Neuronal stem cell (in vitro differentiated cells): ENCODE measurements around the gene PABPN1.

ENCODE experiments used
- DNase-seq: peaks from one replicate; pipeline ENCODE4 v3.0.0-alpha.2; 2013; ENCODE audit warnings: low spot score
- H2AFZ ChIP-seq: one replicate; pipeline ENCODE4 v1.6.1; 2013; ENCODE audit warnings: mild to moderate bottlenecking, low read length, inconsistent platforms
- H2AK5ac ChIP-seq: 2 replicates; pipeline ENCODE4 v1.6.1; 2013; ENCODE audit warnings: low read depth, mild to moderate bottlenecking, inconsistent platforms, low read length, moderate library complexity, mixed read lengths
- H2BK120ac ChIP-seq: 2 replicates; pipeline ENCODE4 v1.6.1; 2013; ENCODE audit warnings: low read depth, mild to moderate bottlenecking, inconsistent platforms, low read length, moderate library complexity, mixed read lengths
- H2BK12ac ChIP-seq: one replicate; pipeline ENCODE4 v1.6.1; 2013; ENCODE audit warnings: low read length, inconsistent platforms
- H2BK15ac ChIP-seq: 2 replicates; pipeline ENCODE4 v1.6.1; 2013; ENCODE audit warnings: mild to moderate bottlenecking, low read length, inconsistent platforms, mixed read lengths
- H2BK5ac ChIP-seq: one replicate; pipeline ENCODE4 v1.6.1; 2013; ENCODE audit warnings: inconsistent platforms, mild to moderate bottlenecking, low read length, moderate library complexity
- H3K14ac ChIP-seq: one replicate; pipeline ENCODE4 v1.6.1; 2013; ENCODE audit warnings: low read length, inconsistent platforms
- H3K18ac ChIP-seq: 2 replicates; pipeline ENCODE4 v1.6.1; 2013; ENCODE audit warnings: low read length, inconsistent platforms
- H3K23ac ChIP-seq: 2 replicates; pipeline ENCODE4 v1.6.1; 2013; ENCODE audit warnings: low read depth, mild to moderate bottlenecking, mixed read lengths, low read length, inconsistent platforms; ENCODE audit not compliant: poor library complexity
- H3K27ac ChIP-seq: replicated peaks from 3 replicates; pipeline ENCODE4 v1.5.1; 2013; ENCODE audit warnings: low read length, inconsistent platforms
- H3K27me3 ChIP-seq, 3 experiments: 2 replicates each; pipeline ENCODE4 v1.6.1; 2013; ENCODE audit warnings: low read length in 3 of 3, mild to moderate bottlenecking in 2 of 3, inconsistent platforms in 1 of 3, low read depth in 1 of 3, mixed read lengths in 1 of 3, moderate library complexity in 1 of 3; ENCODE audit not compliant: control insufficient read depth in 3 of 3, insufficient read depth in 3 of 3
- H3K36me3 ChIP-seq, 2 donors: replicated peaks in 1 of 2; 2 replicates each; pipeline ENCODE4 v1.6.1; 2013; ENCODE audit warnings: low read length in 2 of 2; ENCODE audit not compliant: control insufficient read depth in 2 of 2, insufficient read depth in 2 of 2
- H3K4ac ChIP-seq: 2 replicates; pipeline ENCODE4 v1.6.1; 2013; ENCODE audit warnings: inconsistent platforms, mild to moderate bottlenecking, low read length, moderate library complexity
- H3K4me1 ChIP-seq, 2 donors: 1 replicate in 1 of 2; 2 replicates in 1 of 2; pipeline ENCODE4 v1.6.1; 2013; ENCODE audit warnings: low read length in 2 of 2, low read depth in 1 of 2; ENCODE audit not compliant: control insufficient read depth in 2 of 2, insufficient read depth in 1 of 2
- H3K4me2 ChIP-seq: one replicate; pipeline ENCODE4 v1.6.1; 2013; ENCODE audit warnings: mild to moderate bottlenecking, low read length, inconsistent platforms; ENCODE audit not compliant: insufficient read depth, poor library complexity, severe bottlenecking
- H3K4me3 ChIP-seq, 2 donors: 2 replicates each; pipeline ENCODE4 v1.5.1; 2013; ENCODE audit warnings: low read length in 2 of 2, mild to moderate bottlenecking in 2 of 2, inconsistent platforms in 1 of 2, moderate library complexity in 1 of 2
- H3K79me1 ChIP-seq: one replicate; pipeline ENCODE4 v1.6.1; 2013; ENCODE audit warnings: low read depth, mild to moderate bottlenecking, inconsistent platforms, low read length, moderate library complexity
- H3K9ac ChIP-seq: one replicate; pipeline ENCODE4 v1.6.1; 2013; ENCODE audit warnings: mild to moderate bottlenecking, low read depth, low read length, inconsistent platforms; ENCODE audit not compliant: poor library complexity
- H3K9me3 ChIP-seq, 2 donors: replicated peaks in 1 of 2; 2 replicates each; pipeline versions ENCODE3 to v1.6.1; 2013; ENCODE audit warnings: low read length in 2 of 2, mild to moderate bottlenecking in 2 of 2, inconsistent platforms in 1 of 2, low read depth in 1 of 2, mixed read lengths in 1 of 2, moderate library complexity in 1 of 2; ENCODE audit not compliant: control insufficient read depth in 2 of 2, insufficient read depth in 1 of 2
- H4K8ac ChIP-seq: one replicate; pipeline ENCODE4 v1.6.1; 2013; ENCODE audit warnings: low read depth, mild to moderate bottlenecking, inconsistent platforms, low read length, moderate library complexity
- H4K91ac ChIP-seq: one replicate; pipeline ENCODE4 v1.6.1; 2013; ENCODE audit warnings: low read length, low read depth, mild to moderate bottlenecking, inconsistent platforms; ENCODE audit not compliant: poor library complexity
- WGBS, 2 donors: extraction: QIAGEN DNeasy Blood & Tissue Kit; methylation state at CpG; one replicate each; pipeline ENCODE4 v1.1.7; 2013; ENCODE audit warnings: missing lambda C conversion rate in 2 of 2, mixed read lengths in 1 of 2; ENCODE audit not compliant: insufficient read length in 2 of 2, insufficient replicate concordance in 1 of 2; ENCODE audit errors: extremely low coverage in 2 of 2; 5-methylcytosine and 5-hydroxymethylcytosine counted together

The PABPN1 gene

DNA sequence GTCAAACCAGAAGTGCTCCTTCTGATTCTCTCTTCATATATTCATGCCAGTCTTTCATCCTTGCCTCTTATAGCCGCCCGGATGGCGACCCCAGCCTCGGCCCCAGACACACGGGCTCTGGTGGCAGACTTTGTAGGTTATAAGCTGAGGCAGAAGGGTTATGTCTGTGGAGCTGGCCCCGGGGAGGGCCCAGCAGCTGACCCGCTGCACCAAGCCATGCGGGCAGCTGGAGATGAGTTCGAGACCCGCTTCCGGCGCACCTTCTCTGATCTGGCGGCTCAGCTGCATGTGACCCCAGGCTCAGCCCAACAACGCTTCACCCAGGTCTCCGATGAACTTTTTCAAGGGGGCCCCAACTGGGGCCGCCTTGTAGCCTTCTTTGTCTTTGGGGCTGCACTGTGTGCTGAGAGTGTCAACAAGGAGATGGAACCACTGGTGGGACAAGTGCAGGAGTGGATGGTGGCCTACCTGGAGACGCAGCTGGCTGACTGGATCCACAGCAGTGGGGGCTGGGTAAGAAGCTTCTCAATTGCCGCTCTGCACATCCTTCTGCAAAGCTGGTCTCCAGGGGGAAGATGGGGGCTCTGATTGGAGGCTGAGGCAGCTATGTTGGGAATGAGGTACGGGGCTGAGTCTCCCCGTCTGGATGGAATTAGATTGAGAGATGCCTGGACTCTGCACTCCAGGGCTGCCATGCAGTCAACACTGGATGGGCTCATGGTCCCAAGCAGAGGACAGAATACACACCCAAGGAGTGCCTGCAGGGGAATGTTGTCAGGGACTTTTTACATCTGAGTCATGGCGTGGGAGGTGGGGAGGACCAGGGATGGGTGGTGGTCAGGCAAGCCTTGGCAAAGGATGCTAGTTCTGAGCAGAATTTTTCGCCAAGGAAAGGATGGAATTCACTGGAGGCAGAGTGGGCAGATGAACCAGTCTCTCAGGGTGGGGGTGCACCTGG lies 13.3 kb upstream of the PABPN1 start:
- H3K23ac ChIP-seq: no peak overlapping the region
- H2BK120ac ChIP-seq: no peak overlapping the region
- no peaks in the 10 kb centered on the region for H3K27me3 ChIP-seq
- DNase-seq: no peak
- H3K18ac ChIP-seq: no peak overlapping the region
- WGBS, 2 donors: no CpG with 5 or more reads among the region's 22 CpGs
- no peak overlapping the region for H3K9ac ChIP-seq
- H2AK5ac ChIP-seq: peak overlapping the region; percentile 20
- H4K91ac ChIP-seq: no peak overlapping the region
- no peak overlapping the region for H2BK15ac ChIP-seq
- H3K36me3 ChIP-seq: peaks cover 21 to 52% of the 10 kb centered on the region in 2 donors
- peaks cover 0 to 2% of the 10 kb centered on the region in 2 donors for H3K9me3 ChIP-seq
- H3K4me3 ChIP-seq: peak overlapping the region in 1 of 2 donors; percentile 82
- H4K8ac ChIP-seq: no peak overlapping the region
- peaks cover 5 to 7% of the 10 kb centered on the region in 2 donors for H3K4me1 ChIP-seq
- peak overlapping the region; percentile 37 for H3K4me2 ChIP-seq
- H3K79me1 ChIP-seq: peaks cover 7% of the 10 kb centered on the region
- no peak overlapping the region for H3K4ac ChIP-seq
- H3K14ac ChIP-seq: no peak overlapping the region
- no peak overlapping the region for H2BK5ac ChIP-seq
- no peak overlapping the region for H3K27ac ChIP-seq
- H2BK12ac ChIP-seq: no peak overlapping the region
- no peak overlapping the region for H2AFZ ChIP-seq

DNA sequence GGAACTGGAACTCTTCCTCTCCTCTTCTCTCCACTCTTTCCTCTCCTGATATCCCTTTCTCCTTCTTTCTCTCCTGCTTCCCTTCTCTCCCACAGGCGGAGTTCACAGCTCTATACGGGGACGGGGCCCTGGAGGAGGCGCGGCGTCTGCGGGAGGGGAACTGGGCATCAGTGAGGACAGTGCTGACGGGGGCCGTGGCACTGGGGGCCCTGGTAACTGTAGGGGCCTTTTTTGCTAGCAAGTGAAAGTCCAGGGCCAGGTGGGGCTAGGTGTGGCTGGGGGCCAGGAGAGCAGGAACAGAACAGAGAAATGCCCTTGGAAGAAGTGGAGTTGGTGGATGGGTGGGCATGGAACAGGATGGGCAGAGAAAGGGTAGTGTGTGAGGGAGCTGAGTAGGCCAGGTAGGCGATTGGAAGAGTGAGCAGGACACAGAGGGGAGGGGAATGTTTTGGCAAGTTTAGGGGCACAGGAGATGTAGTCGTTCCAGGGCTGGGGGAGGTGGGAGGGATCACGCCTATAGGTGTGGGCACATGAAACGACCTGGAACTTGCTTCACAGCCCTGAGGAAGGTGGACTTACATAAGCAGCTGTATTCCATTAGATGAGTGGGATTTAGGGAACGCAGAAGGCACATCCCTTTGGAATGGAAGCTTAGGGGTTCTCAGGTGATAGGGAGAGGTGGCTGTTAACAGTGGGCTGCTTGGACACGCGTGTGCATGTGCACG lies 12.4 kb upstream of the PABPN1 start:
- no peak overlapping the region for H2BK15ac ChIP-seq
- peaks cover 7% of the 10 kb centered on the region for H3K79me1 ChIP-seq
- H4K91ac ChIP-seq: no peak overlapping the region
- peak overlapping the region; percentile 7 for H3K9ac ChIP-seq
- H3K14ac ChIP-seq: no peak overlapping the region
- H3K4me1 ChIP-seq: peaks cover 5 to 7% of the 10 kb centered on the region in 2 donors
- H3K36me3 ChIP-seq: peaks cover 21 to 52% of the 10 kb centered on the region in 2 donors
- no peak overlapping the region for H3K18ac ChIP-seq
- peaks cover 0 to 2% of the 10 kb centered on the region in 2 donors for H3K9me3 ChIP-seq
- H3K4me2 ChIP-seq: no peak overlapping the region
- no peak overlapping the region for H3K27ac ChIP-seq
- no peak overlapping the region for H3K4ac ChIP-seq
- H4K8ac ChIP-seq: no peak overlapping the region
- no peak overlapping the region for H2AK5ac ChIP-seq
- peak overlapping the region; percentile 46 for H3K23ac ChIP-seq
- no peak overlapping the region for H2AFZ ChIP-seq
- DNase-seq: no peak
- no peaks in the 10 kb centered on the region for H3K27me3 ChIP-seq
- no peak overlapping the region for H3K4me3 ChIP-seq
- no peak overlapping the region for H2BK120ac ChIP-seq
- WGBS, 2 donors: no CpG with 5 or more reads among the region's 17 CpGs
- no peak overlapping the region for H2BK5ac ChIP-seq
- no peak overlapping the region for H2BK12ac ChIP-seq

DNA sequence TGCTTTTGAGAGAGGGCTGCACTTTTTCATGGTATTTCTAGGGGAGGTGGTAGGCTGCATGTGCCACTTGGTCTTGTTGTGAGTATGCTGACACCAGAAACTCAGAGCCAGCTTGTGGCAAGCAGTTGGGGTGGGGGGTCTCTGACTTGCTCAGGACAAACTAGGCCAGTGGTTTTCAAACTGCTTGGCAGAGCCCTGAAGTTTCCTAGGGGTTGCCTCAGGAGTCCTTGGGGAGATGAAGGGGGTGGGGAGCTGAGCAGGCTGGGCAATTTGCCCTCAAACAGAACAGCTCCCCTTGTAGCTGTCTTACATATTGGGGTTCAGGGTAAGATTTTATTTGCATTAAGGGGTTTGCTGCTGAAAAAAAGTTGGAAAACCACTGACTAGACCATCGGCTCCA lies 10.7 kb upstream of the PABPN1 start:
- no peak overlapping the region for H2AFZ ChIP-seq
- H3K9me3 ChIP-seq: peaks cover 0 to 2% of the 10 kb centered on the region in 2 donors
- no peak overlapping the region for H3K27ac ChIP-seq
- no peak overlapping the region for H3K4ac ChIP-seq
- H3K9ac ChIP-seq: no peak overlapping the region
- H3K27me3 ChIP-seq: no peaks in the 10 kb centered on the region
- H3K36me3 ChIP-seq: peaks cover 21 to 62% of the 10 kb centered on the region in 2 donors
- H3K4me3 ChIP-seq: no peak overlapping the region
- no peak overlapping the region for H2BK12ac ChIP-seq
- no peak overlapping the region for H2BK5ac ChIP-seq
- WGBS, 2 donors: no CpG with 5 or more reads among the region's 1 CpG
- H2AK5ac ChIP-seq: no peak overlapping the region
- H3K79me1 ChIP-seq: peaks cover 7% of the 10 kb centered on the region
- DNase-seq: no peak
- H3K18ac ChIP-seq: no peak overlapping the region
- no peak overlapping the region for H3K14ac ChIP-seq
- H2BK120ac ChIP-seq: no peak overlapping the region
- no peak overlapping the region for H3K4me2 ChIP-seq
- no peak overlapping the region for H4K8ac ChIP-seq
- peaks cover 5 to 7% of the 10 kb centered on the region in 2 donors for H3K4me1 ChIP-seq
- peak overlapping the region; percentile 3 for H3K23ac ChIP-seq
- no peak overlapping the region for H4K91ac ChIP-seq
- H2BK15ac ChIP-seq: no peak overlapping the region

DNA sequence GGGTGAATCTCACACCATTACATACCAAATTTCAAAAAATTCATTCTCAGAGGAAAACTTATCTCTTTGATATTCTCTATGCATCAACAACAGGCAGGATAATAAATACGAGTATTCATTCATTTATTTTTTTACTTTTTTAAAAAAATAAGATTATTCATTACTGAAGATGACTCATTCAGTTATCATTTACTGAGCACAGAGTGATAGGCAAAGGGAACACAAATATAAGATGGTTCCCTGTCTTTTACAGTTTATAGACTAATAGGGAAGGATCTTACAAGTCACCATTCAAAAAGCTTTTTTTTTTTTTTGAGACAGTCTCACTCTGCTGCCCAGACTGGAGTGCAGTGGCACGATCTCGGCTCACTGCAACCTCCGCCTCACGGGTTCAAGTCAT lies 5.0 kb upstream of the PABPN1 start:
- Histone ChIP-seq H4K8ac (no peak overlapping the region), H3K14ac (no peak overlapping the region), H2BK12ac (no peak overlapping the region), H3K4ac (no peak overlapping the region), H2AK5ac (no peak overlapping the region), H3K23ac (no peak overlapping the region), H3K4me2 (no peak overlapping the region), H3K36me3 (peaks cover 0 to 33% of the 10 kb centered on the region in 2 donors), H4K91ac (no peak overlapping the region), H3K9ac (no peak overlapping the region), H3K9me3 (no peaks in the 10 kb centered on the region), H3K79me1 (no peaks in the 10 kb centered on the region), H3K18ac (no peak overlapping the region), H2BK120ac (no peak overlapping the region), H2AFZ (no peak overlapping the region), H2BK15ac (no peak overlapping the region), H3K4me1 (peaks cover 5 to 6% of the 10 kb centered on the region in 2 donors), H3K27ac (no peak overlapping the region), H3K27me3 (no peaks in the 10 kb centered on the region), H2BK5ac (no peak overlapping the region), H3K4me3 (no peak overlapping the region)
- WGBS, 2 donors: no CpG with 5 or more reads among the region's 5 CpGs
- no peak for DNase-seq
